NCI-H526 (cell line): ENCODE results near the gene MRPL44.
A peak's percentile ranks its signal among the peaks of the same experiment; 100 is the strongest.
"Not testable (repeated sequence)": the region's sequence is repeated elsewhere in the genome, so short reads cannot be mapped to it uniquely, and the experiment has no call there.

Experiments
- DNase-seq, 2 experiments: peaks; one replicate each; lab custom pipeline; 2025; lab: John Stamatoyannopoulos, UW

MRPL44 gene

DNA sequence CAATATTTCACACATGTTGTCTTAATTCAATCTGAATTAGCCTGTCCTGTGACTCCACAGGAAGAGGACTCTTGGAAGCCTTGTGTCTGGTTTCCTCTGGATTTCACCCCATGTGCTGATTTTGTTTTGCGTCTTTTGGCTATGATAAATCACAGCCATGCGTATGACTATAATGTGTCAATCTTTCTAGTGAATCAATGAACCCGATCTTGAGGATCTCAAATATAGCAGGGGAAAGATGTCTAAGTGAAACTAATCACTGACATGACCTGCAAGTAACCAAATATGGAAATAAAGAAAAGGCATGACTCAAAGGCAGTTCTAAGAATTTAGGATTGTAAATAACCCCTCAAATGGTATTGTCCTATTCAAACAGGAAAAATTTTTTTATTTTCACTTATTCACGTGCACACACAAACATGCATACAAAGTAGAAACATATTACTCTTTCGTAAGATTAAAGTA, 20.4 kb upstream of the MRPL44 start:
- no peak for DNase-seq

DNA sequence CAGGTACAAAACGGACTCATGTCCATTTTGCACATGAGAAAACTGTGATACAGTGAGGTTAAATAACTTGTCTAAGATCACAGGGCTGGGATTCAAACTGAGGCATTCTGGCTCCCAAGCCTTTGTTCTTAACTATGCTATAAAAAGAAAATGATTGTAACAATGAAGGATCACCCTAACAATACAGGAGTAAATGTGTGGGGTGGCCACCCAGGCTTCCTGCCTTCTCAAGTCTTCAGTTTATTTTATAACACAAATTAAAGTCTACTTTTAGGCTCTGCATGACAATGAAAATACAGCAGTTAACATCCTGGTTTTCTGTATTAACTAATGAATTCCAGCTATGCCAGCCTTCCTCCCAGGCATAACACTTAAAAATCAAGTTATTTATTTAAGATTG, 19.7 kb upstream of the MRPL44 start:
- DNase-seq: no peak

DNA sequence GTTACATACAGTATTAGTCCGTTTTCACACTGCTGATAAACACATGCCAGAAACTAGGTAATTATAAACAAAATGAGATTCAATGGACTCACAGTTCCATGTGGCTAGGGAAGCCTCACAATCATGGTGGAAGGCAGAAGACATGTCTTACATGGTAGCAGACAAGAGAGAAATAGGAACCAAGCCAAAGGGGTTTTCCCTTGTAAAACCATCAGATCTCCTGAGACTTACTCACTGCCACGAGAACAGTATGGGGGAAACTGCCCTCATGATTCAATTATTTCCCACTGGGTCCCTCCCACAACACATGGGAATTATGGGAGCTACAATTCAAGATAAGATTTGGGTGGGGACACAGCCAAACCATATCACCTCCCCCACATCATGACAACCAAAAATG, 17.8 kb upstream of the MRPL44 start:
- DNase-seq: not testable (repeated sequence)

DNA sequence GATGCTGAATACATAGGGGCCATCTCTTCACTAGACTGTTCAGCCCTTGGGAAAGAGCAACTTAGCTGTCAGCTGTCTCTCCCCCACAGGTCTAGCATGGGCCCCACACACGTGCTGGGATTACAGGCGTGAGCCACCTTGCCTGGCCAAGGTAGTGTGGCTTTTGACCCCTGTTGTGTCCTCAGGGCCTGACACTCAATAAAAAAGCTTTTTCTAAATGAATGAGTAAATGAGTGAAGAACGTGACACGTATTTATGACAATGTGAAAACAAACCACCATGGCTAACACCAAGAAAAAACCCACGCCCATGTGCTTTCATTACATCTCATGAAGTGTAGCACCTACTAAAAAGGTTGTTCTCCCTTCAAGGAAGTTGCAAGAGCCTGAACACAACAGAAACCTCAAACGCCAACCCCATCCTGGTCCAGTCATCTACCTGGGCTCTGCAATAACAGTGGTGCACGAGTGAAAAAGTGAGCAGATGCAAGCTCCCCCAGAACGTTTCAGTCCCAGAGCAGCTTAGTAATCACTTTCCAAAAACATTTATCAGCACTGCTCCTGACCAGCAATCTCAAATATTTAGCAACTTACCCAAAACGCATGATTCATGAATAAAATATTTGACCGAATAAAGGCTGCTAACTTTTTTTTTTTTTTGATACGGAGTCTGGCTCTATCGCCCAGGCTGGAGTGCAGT, 15.5 kb upstream of the MRPL44 start:
- DNase-seq: no peak

DNA sequence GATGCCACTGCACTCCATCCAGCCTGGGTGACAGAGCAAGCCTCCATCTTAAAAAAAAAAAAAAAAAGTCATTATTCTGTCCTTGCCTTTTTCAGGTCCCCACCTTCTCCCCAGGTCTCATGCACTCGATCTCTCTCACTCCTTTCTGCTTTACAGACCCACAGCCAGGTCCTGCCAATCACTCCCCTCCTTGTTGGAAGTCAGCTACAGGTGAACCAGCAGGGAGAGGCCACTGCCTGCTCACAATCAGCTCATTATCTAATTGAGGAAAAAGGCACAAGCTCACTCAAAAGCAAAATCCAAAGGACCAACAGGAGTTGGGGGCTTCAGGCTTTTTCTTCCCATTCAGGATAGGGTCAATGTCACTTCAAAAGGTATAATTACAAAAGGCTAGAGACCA, 14.1 kb upstream of the MRPL44 start:
- no peak for DNase-seq

DNA sequence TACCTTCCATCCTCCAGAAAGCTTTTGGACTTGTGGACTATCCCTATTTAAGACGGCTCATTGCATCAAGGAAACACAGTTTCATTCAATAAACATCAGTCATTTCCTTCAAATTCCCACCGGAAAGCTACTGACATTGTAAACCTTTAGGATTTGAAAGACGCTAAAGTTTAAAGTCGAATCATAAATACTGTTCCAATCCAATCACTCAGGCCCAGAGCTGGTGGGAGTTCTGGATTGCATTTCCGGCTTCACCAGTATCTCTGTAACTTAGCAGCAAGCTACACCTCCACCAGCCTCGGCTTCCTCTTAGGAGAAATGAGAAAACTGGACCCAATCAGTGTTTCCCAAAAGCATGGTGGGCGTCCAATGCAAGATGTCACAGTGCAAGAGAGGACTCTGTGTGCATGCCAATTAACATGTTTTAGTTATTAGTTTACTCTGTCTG, 13.7 kb upstream of the MRPL44 start:
- DNase-seq: peak in 1 of 2 experiments; percentile 26

DNA sequence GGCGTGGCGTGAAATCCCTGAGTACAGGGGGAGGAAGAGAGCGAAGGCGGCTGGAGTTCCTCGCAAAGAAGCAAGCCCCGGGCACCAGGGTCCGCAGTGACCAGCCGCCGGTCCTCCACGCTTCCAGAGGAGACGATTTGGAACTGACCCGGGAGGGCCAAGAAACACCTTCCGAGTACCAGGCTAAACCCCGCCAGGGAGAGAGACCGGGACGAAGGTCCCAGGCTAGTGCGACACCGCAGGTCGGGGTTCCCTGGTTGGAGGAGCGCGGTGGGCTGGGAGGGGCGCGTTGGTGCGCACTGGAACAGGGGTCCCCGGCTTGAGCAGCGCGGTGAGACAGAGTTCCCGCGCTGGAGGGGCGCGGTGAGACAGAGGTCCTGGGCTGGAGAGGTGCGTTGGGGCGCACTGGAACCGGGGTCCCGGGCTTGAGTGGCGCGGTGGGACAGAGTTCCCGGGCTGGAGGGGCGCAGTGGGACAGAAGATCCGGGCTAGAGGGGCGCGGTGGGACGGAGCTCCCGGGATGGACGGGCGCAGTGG, 13.0 kb upstream of the MRPL44 start:
- DNase-seq: peak in 1 of 2 experiments; percentile 54

DNA sequence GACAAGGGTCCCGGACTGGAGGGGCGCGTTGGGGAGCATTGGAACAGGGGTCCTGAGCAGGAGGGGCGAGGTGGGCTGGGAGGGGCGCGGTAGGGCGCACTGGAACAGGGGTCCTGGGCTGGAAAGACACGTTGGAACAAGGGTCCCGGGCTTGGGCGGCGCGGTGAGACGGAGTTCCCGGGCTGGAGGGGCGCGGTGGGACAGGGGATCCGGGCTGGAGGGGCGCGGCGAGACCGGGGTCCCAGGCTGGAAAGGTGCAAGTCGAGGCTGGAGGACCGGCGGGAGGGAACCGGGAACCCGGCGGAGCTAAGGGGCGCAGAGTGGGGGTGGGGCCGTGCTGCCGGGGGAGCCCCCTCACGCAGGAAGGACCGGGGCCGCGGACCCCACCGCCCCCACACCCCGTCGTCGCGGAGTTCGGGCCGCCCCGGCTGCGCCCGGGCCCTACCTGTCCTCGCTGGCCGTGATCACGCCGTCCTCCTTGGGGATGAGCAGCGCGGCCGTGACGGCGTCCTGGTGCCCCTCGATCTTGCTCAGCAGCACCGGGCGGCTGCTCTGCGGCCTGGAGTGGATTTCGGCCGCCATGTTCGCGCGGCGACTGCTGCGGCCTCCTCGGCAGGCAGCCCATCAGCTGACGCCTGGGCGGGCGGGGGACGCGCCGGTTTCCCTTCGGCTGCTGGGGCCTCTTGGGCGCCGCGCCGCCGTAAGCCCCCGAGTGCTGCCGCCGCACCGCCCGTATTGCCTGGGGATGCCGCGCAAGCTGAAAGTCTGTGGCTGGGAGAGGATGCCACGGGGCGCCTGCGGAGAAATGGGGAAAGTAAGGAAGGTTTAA, 12.3 kb upstream of the MRPL44 start, which contains the start of gene WDFY1:
WDFY1 (minus strand) TSS at position 633 of the 829 bp plus-strand sequence; CDS start at position 582, 51 bp downstream.
- peak; percentile 57 to 93 for DNase-seq

DNA sequence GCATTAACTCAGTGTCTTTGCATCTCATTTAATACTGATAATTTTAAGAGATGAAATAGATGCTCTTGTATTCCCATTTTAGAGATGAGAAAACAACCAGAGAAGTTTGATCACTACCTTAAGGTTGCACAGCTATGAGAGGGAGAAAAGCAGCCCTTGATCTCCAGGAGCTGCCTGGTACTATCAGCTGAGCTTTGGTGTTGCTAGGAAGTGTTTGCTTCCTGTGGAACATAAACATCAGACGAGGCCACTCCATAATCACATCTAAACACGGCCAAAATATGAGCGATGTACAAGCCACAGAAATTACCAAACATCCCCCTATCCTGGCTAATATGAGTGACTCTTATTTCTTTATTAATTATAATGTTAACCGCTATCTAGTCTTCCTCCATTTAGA, 11.5 kb upstream of the MRPL44 start:
- DNase-seq: no peak

DNA sequence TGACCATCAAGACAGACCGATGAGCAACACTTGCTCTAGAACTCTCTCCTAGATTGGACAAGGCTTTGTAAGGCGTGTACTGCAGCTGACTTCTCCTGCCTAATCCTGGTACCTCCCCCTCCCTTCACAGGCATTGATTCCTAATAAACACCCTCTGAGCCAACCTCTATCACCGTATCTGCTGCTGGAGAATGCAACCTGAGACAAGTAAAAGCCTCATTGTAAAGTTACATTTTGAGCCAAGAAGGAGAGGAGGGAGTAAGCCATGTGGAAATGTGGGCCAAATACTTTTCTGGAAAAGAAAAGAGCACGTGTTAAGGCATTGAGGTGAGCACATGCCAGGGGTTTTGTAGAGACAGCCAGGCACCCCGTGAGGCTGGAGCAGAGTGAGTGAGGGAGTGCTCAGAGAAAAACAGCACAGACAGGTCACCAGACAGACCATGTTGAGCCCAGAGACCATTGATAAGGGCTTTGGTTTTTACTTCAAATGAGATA, 9.5 kb upstream of the MRPL44 start:
- DNase-seq: no peak

DNA sequence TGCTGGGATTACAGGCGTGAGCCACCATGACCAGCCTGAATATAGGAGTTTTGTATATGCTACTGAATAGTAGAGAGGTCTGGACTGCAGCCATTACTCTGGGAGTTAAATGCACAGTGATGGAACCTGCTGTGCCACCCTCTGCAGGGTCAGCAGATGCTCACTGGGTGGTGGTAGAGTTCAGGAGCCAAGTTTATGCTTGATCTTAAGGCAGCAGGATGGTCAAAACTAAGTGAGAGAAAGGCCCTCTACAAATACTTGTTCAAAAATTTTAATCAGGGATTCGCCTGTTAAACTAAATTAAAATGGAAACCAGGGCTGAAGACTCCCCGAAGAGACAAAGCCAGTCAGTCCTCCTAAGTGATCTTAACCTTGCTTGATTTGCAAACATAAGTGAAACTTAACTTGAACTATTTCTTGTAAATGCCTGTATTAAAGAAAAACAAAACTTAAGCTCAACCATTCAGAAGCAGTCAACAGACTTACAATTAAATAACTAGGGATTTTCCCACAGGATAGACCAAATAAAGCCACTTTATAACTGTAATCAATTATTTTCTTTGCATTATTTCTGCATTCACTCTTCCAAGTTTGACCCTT, 7.9 kb upstream of the MRPL44 start:
- DNase-seq: no peak

DNA sequence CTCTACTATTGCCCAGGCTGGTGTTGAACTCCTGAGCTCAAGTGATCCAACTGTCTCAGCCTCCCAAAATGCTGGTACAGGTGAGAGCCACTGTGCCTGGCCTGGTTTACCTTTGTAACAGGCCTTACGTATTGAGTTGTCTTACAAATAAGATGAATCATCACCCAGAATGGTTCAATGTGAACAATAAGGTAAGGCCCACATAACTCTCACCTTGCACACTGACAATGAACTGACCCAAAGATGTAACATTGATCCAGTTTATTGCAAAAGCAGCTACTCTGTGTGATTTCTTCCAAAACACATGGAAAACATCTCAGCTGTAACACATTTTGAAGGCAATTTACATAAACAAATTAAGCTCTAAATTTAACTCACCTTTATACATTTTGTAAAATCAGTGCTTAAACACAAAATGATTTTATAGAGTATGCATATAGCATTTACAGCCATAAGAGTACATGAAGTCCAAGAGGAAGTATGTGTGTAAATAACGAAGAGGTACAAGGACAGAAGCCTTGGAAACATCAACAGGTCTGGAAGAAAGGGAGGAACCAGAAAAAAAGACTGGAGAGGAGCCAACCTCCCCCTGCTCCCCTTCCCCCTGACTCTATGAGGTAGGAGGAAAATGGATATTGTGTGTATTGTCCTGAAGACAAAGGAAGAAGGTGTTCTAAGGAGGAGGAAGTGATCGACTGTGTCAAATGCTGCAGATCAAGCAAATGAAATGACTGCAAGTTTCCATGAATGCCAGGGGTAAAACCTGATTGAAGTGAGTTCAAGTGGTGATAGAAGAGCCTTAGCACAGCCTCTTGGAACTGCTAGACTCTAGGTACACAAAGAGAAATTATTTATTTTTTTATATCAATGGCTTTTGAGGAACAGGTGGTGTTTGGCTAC, 6.6 kb upstream of the MRPL44 start:
- DNase-seq: no peak

DNA sequence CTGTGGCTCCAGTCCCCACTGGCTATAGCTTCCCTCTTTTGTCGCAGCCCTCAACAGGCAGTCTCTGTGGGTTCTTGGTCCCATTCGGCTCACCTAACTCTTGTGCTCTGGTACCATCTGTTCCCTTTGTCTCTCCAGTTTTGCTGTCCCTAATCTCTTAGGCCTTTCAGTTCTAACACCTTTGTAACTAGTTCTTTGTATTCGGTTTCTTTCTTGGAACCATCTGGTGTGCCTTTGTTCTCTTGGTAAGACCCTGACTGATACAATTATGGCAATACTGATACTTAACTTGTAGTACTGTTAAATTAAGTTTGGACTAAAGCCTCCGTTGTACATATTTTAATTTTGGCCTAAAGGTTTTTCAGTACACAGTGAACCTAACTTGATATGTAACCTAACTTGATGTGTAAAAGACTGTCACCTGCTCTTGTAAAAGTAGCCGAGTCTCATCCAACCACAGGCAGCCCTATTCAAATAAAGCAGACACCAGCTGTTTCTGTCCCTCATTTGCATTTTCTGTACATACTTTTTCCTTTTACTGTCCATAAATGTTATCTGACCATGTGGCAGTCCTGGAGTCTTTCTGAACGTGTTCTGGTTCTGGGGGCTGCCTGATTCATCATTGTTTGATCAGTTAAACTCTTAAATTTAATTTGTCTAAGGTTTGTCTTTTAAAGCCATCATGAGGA, 4.8 kb upstream of the MRPL44 start:
- peak; percentile 85 to 87 for DNase-seq

DNA sequence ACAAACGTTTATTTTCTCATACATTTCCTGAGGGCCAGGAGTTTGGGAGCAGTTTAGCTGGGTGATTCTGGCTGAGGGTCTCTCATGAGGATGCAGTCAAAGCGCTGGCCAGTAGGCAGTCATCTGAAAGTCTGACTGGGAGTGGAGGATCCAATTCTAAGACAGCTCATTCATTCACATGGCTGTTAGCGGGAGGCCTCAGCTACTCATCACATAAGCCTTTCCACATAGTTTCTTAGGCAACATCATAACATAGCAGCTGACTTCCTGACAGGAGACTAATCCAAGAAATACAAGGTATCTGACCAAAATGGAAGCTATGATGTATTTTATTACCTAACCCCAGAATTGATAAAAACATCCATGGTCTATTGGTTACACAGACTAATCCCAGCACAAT, 2.9 kb upstream of the MRPL44 start:
- DNase-seq: no peak

DNA sequence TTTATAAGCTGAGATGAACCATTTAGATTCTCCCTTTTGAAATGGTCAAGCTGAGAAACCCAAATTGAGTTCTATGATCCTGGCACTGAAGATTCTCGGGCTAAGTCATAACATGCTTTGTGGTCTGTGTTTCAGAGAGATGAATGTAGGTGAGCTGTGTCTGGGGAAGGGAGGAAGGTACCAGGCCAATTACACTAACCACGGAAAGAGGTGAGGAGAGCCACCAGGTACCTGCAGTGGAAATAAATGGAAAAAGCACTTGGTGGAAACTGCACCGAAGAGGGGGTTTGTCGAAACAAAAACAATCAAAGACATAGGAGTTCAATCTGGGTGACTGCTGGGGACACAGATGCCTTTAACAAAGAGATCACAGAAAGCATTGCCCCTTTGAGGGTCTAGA, 963 bp upstream of the MRPL44 start:
- DNase-seq: no peak

DNA sequence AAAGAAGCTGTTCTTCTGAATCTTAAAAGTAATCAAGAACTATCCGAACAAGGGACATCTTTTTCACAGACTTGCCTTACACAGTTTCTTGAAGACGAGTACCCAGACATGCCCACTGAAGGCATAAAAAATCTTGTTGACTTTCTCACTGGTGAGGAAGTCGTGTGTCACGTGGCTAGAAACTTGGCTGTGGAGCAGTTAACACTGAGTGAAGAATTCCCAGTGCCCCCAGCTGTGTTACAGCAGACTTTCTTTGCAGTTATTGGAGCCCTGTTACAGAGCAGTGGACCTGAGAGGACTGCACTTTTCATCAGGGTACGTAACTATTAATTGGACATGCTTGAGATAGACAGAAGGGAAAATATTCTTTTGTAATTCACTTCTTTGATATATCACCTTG, 2.4 kb downstream of the MRPL44 start:
- DNase-seq: no peak

DNA sequence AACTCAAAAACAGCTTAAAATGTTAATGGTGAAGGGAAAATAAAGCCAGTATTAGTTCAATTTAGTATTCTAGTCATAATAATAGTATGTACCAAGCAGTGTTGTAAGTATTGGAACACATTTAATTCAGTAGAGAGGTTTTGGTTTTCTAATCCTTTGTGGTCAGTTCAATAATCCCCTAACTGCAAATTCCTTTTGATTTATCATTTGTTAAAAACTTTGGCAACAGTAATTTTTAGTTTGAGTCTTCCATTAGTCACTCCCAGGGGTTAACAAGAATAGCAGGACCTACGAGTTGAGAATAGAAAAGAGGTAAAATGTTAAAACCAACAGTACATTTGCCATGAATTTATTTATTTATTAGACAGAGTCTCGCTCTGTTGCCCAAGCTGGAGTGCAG, 10.7 kb downstream of the MRPL44 start:
- DNase-seq: no peak

DNA sequence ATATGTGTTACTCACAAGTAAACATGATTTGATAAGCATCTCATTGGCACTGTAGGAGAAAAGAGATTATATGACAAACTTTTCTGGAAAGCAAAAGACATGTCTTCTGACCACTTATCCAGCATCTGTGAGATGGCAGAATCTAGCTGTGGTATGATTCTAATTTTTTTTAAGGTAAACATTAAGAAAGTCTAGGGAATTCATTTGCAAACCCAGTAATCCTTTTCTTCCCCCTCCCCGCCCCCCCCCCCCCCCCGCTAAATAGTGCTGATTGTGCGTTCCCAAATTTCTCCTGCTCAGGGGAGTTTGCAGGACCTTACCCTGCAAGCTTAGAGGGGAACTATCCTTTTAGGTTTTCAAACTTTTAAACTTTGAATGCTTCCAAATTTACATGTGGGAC, 12.1 kb downstream of the MRPL44 start:
- DNase-seq: no peak

DNA sequence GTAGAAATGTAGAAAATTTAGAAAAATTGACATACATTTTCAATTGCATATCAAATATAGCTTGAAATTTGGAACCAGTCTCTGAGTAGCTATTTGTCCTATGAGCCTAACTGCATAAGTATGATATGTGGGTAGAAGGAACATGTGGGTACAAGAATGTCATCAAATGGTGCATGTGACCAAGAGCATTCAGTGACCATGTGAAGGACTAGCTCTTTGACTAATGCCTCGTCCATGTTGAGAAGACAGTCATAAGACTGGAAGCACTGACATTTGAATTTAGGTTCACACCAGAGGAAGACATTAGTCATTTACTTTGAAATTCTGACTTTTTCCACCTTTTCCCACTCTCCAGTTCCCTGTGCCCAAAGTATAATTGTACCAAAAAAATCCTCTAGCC, 12.6 kb downstream of the MRPL44 start:
- no peak for DNase-seq

DNA sequence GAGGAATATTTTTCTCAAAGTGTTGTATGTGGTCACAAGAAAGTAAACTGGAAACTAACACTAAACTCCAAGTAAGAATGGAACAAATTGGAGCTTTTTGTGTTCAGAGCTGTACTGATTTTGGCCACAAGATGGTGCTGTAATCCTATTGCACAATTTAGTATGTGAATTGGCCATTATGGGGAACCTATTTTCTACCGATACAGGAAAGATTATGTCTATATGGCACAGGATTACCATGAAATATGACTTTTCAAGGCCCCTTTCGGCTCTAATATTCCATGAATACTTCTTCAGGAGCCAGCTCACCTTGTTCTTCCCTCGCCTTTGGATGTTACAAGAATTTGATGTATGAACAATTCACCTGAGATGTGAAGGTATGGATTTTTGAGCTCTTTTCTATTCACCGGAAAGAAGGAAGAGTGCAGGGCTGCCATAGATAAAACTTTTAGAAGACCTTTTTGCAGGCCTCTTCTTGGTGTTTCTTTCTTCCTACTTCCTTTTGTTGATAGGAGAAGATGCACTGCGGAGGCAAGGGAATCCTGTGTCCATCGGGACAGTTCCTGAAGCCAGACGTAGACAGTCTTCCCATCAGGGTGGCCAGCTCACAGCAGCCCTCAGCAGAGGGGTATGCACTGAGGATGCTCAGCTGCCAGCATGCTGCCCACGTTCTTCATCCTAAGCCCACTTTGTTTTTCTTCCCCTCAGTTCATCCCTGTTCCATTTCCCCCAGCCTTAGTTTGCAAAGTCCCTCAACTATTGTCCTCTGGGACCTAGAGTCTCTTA, 13.3 kb downstream of the MRPL44 start:
- DNase-seq: peak; percentile 9 to 64
